HEK293 (cell line): ENCODE measurements around the gene GFI1.
A peak's percentile ranks its signal among the peaks of the same experiment; 100 is the strongest.

ENCODE experiments used
- BCL11A ChIP-seq: fragments of 450-650 bp; formaldehyde crosslinking; IDR thresholded peaks from 2 replicates; pipeline ENCODE4 v1.5.1; 2016; ENCODE audit warnings: low read depth, missing biosample characterization, missing genetic modification characterization
- BCL11B ChIP-seq: fragments of 450-650 bp; formaldehyde crosslinking; IDR thresholded peaks from 2 replicates; pipeline ENCODE4 v1.5.1; 2016; ENCODE audit warnings: low read depth, missing biosample characterization, missing genetic modification characterization
- ELK4 ChIP-seq: IDR thresholded peaks from 2 replicates; pipeline ENCODE4 v1.6.1; 2011; ENCODE audit warnings: mild to moderate bottlenecking, low read depth, low read length, borderline replicate concordance
- INSM2 ChIP-seq: fragments of 450-650 bp; formaldehyde crosslinking; IDR thresholded peaks from 2 replicates; pipeline ENCODE4 v1.5.1; 2016; ENCODE audit warnings: missing biosample characterization, missing genetic modification characterization
- KLF10 ChIP-seq: fragments of 450-650 bp; IDR thresholded peaks from 2 replicates; pipeline ENCODE4 v1.5.1; 2018; ENCODE audit warnings: missing biosample characterization, mild to moderate bottlenecking, missing genetic modification characterization
- KLF17 ChIP-seq: fragments of 450-650 bp; formaldehyde crosslinking; IDR thresholded peaks from 2 replicates; pipeline ENCODE4 v1.5.1; 2016; ENCODE audit warnings: missing biosample characterization, missing genetic modification characterization
- KLF9 ChIP-seq: fragments of 450-650 bp; formaldehyde crosslinking; IDR thresholded peaks from 2 replicates; pipeline ENCODE4 v1.5.1; 2016; ENCODE audit warnings: missing biosample characterization, missing genetic modification characterization, low read depth
- OVOL3 ChIP-seq: fragments of 450-650 bp; formaldehyde crosslinking; IDR thresholded peaks from 2 replicates; pipeline ENCODE4 v1.5.1; 2016; ENCODE audit warnings: missing biosample characterization, missing genetic modification characterization
- TRIM28 ChIP-seq: IDR thresholded peaks from 2 replicates; pipeline ENCODE4 v1.6.1; 2011; ENCODE audit warnings: low read length, control low read depth, borderline replicate concordance
- ZFP69B ChIP-seq: fragments of 450-650 bp; formaldehyde crosslinking; IDR thresholded peaks from 2 replicates; pipeline ENCODE4 v1.5.1; 2016; ENCODE audit warnings: missing biosample characterization, missing genetic modification characterization
- ZNF10 ChIP-seq: fragments of 450-650 bp; formaldehyde crosslinking; IDR thresholded peaks from 2 replicates; pipeline ENCODE4 v1.5.1; 2017; ENCODE audit warnings: missing biosample characterization, missing genetic modification characterization
- ZNF112 ChIP-seq: fragments of 450-650 bp; formaldehyde crosslinking; IDR thresholded peaks from 2 replicates; pipeline ENCODE4 v1.5.0; 2017; ENCODE audit warnings: missing biosample characterization, missing genetic modification characterization
- ZNF114 ChIP-seq: fragments of 450-650 bp; formaldehyde crosslinking; IDR thresholded peaks from 2 replicates; pipeline ENCODE4 v1.5.0; 2017; ENCODE audit warnings: missing biosample characterization, missing genetic modification characterization
- ZNF132 ChIP-seq: fragments of 450-650 bp; formaldehyde crosslinking; IDR thresholded peaks from 2 replicates; pipeline ENCODE4 v1.5.1; 2017; ENCODE audit warnings: missing biosample characterization, missing genetic modification characterization, borderline replicate concordance
- ZNF140 ChIP-seq: fragments of 450-650 bp; formaldehyde crosslinking; IDR thresholded peaks from 2 replicates; pipeline ENCODE4 v1.5.1; 2016; ENCODE audit warnings: missing biosample characterization, missing genetic modification characterization
- ZNF202 ChIP-seq: fragments of 450-650 bp; formaldehyde crosslinking; IDR thresholded peaks from 2 replicates; pipeline ENCODE4 v1.5.1; 2016; ENCODE audit warnings: missing biosample characterization, missing genetic modification characterization, borderline replicate concordance
- ZNF248 ChIP-seq: fragments of 450-650 bp; formaldehyde crosslinking; IDR thresholded peaks from 2 replicates; pipeline ENCODE4 v1.5.1; 2017; ENCODE audit warnings: missing biosample characterization, missing genetic modification characterization
- ZNF311 ChIP-seq: fragments of 450-650 bp; formaldehyde crosslinking; IDR thresholded peaks from 2 replicates; pipeline ENCODE4 v1.5.1; 2017; ENCODE audit warnings: missing biosample characterization, missing genetic modification characterization, borderline replicate concordance
- ZNF423 ChIP-seq: fragments of 450-650 bp; formaldehyde crosslinking; IDR thresholded peaks from 2 replicates; pipeline ENCODE4 v1.5.1; 2016; ENCODE audit warnings: missing biosample characterization, missing genetic modification characterization
- ZNF544 ChIP-seq: fragments of 450-650 bp; formaldehyde crosslinking; IDR thresholded peaks from 2 replicates; pipeline ENCODE4 v1.5.0; 2017; ENCODE audit warnings: missing biosample characterization, missing genetic modification characterization
- ZNF596 ChIP-seq: fragments of 450-650 bp; IDR thresholded peaks from 2 replicates; pipeline ENCODE4 v1.5.0; 2018; ENCODE audit warnings: missing biosample characterization, mild to moderate bottlenecking, missing genetic modification characterization, moderate library complexity
- ZNF629 ChIP-seq: fragments of 450-650 bp; formaldehyde crosslinking; IDR thresholded peaks from 2 replicates; pipeline ENCODE4 v1.5.1; 2017; ENCODE audit warnings: missing biosample characterization, missing genetic modification characterization
- ZNF658 ChIP-seq: fragments of 450-650 bp; formaldehyde crosslinking; IDR thresholded peaks from 2 replicates; pipeline ENCODE4; 2016; ENCODE audit warnings: missing biosample characterization, missing genetic modification characterization
- ZNF692 ChIP-seq: fragments of 450-650 bp; formaldehyde crosslinking; IDR thresholded peaks from 2 replicates; pipeline ENCODE4 v1.5.1; 2016; ENCODE audit warnings: missing biosample characterization, missing genetic modification characterization
- ZNF768 ChIP-seq: fragments of 450-650 bp; formaldehyde crosslinking; IDR thresholded peaks from 2 replicates; pipeline ENCODE4 v1.5.1; 2018; ENCODE audit warnings: missing biosample characterization, mild to moderate bottlenecking, missing genetic modification characterization
- ZNF777 ChIP-seq: fragments of 450-650 bp; formaldehyde crosslinking; IDR thresholded peaks from 2 replicates; pipeline ENCODE4 v1.5.1; 2017; ENCODE audit warnings: missing biosample characterization, missing genetic modification characterization, borderline replicate concordance
- ZSCAN23 ChIP-seq: fragments of 450-650 bp; formaldehyde crosslinking; IDR thresholded peaks from 2 replicates; pipeline ENCODE4 v1.5.1; 2016; ENCODE audit warnings: missing biosample characterization, missing genetic modification characterization
- TF ChIP-seq, protein P1 (sequence below): fragments of 450-650 bp; formaldehyde crosslinking; IDR thresholded peaks from 2 replicates; pipeline ENCODE4 v1.5.1; 2016; ENCODE audit warnings: missing biosample characterization, missing genetic modification characterization
- TF ChIP-seq, protein P2 (sequence below): fragments of 450-650 bp; formaldehyde crosslinking; IDR thresholded peaks from 2 replicates; pipeline ENCODE4 v1.5.1; 2017; ENCODE audit warnings: missing biosample characterization, missing genetic modification characterization

GFI1 gene

DNA sequence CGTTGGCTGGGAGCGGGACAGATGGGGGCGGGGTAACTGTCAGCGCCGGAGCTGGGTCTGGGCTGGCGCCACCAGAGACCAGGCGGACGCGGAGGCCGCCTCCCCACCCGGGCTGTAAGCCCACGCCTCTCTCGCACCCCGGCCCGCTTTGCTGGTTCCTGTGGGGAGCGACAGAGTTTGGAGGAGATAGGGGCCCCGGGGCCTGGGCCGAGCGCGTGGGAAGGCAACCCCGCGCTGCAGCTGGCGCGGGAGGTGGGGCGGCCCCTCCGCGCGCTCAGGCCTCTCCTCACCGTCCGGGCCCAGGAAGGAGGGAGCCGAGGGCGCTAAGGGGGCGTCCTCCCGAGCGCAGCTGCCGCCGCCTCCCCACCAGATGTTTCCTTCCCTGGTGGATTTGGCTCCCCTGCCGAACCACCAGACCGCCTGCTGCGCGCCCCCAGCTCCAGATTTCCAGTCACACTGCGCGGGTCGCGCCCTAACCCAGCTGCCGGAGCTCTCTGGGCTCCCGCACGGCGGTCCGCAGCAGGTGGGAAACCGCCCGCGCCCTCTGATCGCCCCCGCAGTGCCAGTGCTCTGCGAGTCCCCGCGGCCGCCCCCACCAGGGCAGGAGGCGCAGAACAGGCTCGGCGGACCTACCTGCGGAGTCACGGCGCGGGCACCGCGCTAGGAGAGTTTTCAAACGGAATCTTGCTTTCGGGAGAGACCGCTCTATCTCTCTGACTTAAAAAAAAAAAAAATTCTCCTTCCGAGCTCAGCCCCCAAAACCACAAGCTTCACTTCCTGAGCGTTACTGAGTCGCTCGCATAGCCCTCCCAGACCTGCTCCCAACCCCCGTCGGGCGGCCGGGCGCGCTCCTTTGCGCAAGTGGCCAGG lies 1.1 kb downstream of the GFI1 start (continued):
- TF ChIP-seq ZNF10 (tag by site-specific recombination) (no peak), KLF17 (tag by site-specific recombination) (peak; percentile 80), ZNF777 (tag by site-specific recombination) (peak; percentile 54), ZNF132 (no peak), ELK4 (no peak), ZNF248 (tag by site-specific recombination) (no peak), ZNF140 (tag by site-specific recombination) (no peak), KLF9 (peak; percentile 70; the same call in 1 of the 2 replicates), ZNF768 (no peak), OVOL3 (tag by site-specific recombination) (0 out of 2 replicates have a peak, but pooled peaks have one; percentile 8), ZNF692 (tag by site-specific recombination) (peak; percentile 86), ZNF202 (tag by site-specific recombination) (no peak), TRIM28 (no peak), ZNF112 (tag by site-specific recombination) (no peak), ZNF114 (tag by site-specific recombination) (no peak), ZFP69B (tag by site-specific recombination) (no peak), ZNF596 (tag by site-specific recombination) (peak; percentile 52), BCL11A (tag by site-specific recombination) (0 out of 2 replicates have a peak, but pooled peaks have one; percentile 12), ZNF629 (tag by site-specific recombination) (peak; percentile 41; the same call in 1 of the 2 replicates), INSM2 (tag by site-specific recombination) (no peak; the same call in 1 of the 2 replicates), ZNF544 (no peak), ZSCAN23 (no peak), BCL11B (tag by site-specific recombination) (peak; percentile 82; the same call in 1 of the 2 replicates), ZNF311 (tag by site-specific recombination) (no peak), ZNF658 (no peak), KLF10 (no peak; the same call in none of the 2 replicates), ZNF423 (peak; percentile 98)
- TF ChIP-seq, protein P1, sequence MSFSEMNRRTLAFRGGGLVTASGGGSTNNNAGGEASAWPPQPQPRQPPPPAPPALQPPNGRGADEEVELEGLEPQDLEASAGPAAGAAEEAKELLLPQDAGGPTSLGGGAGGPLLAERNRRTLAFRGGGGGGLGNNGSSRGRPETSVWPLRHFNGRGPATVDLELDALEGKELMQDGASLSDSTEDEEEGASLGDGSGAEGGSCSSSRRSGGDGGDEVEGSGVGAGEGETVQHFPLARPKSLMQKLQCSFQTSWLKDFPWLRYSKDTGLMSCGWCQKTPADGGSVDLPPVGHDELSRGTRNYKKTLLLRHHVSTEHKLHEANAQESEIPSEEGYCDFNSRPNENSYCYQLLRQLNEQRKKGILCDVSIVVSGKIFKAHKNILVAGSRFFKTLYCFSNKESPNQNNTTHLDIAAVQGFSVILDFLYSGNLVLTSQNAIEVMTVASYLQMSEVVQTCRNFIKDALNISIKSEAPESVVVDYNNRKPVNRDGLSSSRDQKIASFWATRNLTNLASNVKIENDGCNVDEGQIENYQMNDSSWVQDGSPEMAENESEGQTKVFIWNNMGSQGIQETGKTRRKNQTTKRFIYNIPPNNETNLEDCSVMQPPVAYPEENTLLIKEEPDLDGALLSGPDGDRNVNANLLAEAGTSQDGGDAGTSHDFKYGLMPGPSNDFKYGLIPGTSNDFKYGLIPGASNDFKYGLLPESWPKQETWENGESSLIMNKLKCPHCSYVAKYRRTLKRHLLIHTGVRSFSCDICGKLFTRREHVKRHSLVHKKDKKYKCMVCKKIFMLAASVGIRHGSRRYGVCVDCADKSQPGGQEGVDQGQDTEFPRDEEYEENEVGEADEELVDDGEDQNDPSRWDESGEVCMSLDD (tag by site-specific recombination), result peak; percentile 87
- TF ChIP-seq, protein P2, sequence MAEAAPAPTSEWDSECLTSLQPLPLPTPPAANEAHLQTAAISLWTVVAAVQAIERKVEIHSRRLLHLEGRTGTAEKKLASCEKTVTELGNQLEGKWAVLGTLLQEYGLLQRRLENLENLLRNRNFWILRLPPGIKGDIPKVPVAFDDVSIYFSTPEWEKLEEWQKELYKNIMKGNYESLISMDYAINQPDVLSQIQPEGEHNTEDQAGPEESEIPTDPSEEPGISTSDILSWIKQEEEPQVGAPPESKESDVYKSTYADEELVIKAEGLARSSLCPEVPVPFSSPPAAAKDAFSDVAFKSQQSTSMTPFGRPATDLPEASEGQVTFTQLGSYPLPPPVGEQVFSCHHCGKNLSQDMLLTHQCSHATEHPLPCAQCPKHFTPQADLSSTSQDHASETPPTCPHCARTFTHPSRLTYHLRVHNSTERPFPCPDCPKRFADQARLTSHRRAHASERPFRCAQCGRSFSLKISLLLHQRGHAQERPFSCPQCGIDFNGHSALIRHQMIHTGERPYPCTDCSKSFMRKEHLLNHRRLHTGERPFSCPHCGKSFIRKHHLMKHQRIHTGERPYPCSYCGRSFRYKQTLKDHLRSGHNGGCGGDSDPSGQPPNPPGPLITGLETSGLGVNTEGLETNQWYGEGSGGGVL (tag by site-specific recombination), result peak; percentile 67; the same call in 1 of the 2 replicates
